HG02938 (cell line): Measurements from ENCODE around the gene FMN1.

Experiments
- ATAC-seq: cut with Tn5 transposase; IDR thresholded peaks from one replicate; pipeline ENCODE4 v1.9.1; 2021; ENCODE audit warnings: mild to moderate bottlenecking, moderate library complexity; ENCODE audit not compliant: unreplicated experiment

The FMN1 gene

DNA sequence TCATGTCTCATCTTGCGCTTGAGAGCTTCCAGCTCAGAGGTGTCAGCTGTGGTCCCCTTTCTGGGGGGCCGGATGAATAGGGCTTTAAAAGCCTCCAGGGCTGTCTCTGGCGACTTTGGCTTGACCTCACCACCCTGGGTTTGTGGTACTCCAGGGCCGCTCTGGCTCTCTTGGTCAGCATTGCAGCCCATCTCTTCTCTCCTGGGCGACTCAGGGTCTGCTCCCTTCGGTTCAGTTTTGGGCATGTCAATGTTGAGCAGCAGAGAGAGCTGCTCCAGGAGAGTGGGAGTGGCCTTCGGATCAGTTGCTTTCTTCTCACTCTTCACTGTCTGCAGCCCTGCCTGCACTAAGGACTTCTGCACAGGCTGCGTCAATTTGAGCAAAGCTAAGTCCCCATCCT lies 127.9 kb downstream of the FMN1 start:
- ATAC-seq = no peak

DNA sequence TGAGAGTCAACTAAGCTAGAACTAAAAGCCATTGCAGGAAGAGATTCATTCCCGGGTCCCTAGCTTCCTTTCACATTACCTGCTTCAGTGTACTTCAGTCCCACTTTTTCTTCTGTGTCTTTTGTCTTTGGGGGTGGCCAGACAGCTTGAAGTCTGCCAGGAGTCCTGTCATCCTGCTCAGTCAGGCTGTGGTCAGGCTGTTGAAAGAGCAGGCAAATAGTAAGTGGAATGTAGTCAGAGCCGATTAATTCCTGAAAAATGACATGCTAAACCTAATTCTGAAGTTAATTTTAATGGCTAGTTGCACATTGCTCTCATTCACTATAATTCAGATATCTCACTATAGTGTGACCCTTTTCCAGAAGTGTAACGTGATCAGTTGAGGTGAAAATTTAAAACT lies 129.6 kb downstream of the FMN1 start:
- no peak for ATAC-seq

DNA sequence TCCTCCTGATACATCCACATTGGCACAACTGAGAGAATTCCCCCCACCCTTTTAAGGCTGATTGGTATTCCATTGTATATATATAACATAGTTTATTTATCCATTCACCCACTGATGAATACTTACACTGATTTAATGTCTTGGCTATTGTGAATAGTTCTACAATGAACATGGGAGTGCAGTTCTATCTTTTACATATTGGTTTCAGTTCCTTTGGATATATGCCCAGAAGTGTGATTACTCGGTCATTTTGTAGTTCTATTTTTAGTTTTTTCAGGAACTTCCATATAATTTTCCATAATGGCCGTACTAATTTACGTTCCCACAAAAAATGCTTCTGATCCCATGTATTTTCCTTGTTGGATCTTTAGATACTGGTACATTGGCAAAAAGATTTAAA lies 135.3 kb downstream of the FMN1 start:
- no peak for ATAC-seq

DNA sequence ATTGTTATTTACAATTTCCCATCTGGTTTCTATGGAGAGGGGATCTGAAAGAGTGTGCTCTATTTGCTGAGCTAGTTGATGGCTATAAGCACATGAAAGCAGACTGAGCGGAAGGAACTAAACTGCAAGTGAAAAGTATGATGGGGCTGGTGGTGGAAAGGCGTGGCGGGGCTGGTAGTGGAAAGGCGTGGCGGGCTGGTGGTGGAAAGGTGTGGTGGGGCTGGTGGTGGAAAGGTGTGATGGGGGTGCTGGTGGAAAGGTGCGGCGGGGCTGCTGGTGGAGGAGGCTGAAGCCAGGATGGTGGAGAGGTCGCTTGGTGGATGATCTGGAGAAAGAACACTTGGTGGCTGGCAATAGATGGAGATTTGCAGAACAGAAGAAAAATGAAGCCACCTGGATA lies 136.7 kb downstream of the FMN1 start:
- ATAC-seq = no peak

DNA sequence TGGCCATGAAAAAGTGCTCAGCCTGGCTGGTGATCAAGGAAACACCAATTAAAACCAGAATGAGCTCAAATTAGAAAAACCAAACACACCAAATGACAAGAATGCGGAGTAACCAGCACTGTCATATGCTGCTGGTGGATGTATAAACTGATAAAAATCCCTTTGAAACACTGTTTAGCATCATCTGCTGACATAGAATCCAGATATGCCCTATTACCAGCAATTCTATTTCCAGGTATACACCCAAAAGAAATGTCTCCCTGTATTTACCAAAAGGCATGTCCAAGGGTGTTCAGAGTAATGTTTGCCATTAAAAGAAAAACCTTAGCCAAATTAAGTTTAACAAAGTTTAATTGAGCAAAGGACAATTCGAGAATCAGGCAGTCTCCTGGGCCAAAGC lies 138.6 kb downstream of the FMN1 start:
- ATAC-seq = no peak

DNA sequence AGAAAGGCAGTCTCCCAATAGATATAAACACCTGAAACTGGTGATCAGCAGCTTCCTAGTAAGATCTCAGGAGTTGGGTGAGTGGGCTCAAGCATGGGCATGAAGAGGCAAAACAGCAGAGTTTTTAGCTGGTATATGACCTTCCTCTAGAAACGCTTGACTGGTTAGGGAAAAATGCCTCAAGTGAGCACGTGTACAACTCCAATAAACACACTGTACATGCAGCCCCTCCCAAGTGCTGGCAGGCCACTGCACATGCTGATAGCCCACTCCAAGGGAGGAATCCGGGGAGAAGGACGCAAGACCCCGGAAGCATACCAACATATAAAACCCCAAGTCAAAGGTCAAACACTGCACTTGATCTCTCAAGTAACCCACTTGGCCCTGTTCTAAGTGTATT lies 143.0 kb downstream of the FMN1 start:
- no peak for ATAC-seq

DNA sequence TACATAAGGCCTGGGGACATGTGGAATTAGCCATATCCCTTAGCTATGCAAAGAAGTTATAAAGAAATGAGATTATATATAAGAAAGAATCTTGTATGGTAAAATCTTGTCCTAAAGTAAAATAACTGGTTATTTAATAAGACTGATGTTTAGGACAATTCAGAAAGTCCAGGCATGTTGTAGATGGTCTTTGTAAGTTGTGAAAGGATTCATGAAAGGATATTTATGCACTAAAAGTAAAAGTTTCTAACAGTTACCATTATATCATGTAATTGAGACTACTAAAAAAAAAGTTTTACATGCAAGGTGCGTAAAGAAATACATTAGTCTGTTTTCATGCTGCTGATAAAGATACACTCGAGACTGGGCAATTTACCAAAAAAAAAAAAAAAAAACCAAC lies 146.3 kb downstream of the FMN1 start:
- ATAC-seq = no peak

DNA sequence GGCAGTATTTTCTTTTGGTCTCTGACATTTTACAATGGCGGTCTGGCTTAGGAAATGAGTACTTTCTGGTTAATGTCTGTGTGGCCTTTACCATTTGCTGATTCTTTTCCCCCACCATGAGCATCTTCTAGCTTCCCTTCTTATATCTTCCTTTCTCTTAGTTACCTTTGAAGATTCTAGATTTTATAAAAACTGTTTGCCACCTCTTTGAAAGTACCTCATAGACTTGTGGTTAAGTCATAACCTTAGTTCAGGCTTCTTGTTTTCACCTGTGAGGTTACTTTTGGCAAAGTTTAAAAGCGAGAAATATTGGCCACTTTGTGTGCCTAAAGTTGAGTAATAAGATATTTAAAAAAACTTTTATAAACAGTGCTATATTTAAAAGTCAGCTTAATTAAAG lies 147.4 kb downstream of the FMN1 start:
- no peak for ATAC-seq

DNA sequence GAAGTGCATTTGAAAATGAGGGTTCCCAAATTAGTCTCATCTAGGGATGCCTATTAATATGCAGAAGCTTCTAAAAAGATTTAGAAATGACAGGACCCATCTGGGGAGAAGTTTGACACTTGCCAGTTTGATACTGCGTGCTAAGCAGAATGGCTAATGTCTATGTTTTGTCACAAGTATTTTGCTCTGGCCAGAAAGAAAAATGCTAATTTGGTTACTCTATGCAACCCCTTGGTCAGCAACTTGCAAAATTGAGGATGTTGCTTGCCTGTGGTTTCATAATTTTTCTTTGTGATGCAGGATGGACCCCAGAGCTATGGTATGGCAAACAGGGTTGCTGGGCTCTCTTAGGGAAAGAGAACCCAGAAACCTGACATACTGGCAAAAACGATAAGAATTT lies 148.2 kb downstream of the FMN1 start:
- no peak for ATAC-seq

DNA sequence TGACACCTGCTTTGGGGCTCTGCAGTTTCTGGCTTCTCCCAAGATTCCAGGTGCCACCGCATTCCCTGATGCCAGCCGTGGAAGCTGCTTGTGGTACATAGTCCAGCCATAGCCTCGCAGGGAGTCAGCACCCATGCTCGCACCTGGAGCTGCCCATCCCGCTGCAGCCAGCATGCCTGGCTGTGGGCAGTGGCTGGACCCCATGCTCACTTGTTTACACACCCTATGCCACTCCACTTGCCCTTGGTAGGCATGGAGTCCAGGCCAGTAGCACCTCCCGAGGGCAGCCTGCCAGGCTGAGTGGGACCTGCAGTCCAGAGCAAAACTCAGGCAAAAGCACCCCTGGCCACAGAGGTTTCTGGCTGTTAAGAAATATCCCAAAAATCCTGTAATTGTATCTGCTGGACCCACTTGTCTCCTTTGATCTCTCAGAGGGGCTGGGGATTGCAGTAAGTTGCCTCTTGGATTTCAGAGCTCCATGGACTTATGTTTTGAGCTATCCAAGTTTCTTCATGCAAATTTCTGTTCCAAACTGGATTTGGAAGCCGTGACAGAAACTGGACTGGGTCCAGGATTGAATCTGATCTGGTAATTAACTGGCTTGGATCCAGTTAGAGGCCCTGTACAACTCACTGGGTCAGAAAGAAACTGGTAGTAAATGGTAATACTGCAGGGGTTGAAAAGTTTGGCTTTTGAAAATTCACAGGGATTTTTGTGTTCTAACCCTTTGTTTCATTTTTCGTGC lies 149.3 kb downstream of the FMN1 start:
- no peak for ATAC-seq

DNA sequence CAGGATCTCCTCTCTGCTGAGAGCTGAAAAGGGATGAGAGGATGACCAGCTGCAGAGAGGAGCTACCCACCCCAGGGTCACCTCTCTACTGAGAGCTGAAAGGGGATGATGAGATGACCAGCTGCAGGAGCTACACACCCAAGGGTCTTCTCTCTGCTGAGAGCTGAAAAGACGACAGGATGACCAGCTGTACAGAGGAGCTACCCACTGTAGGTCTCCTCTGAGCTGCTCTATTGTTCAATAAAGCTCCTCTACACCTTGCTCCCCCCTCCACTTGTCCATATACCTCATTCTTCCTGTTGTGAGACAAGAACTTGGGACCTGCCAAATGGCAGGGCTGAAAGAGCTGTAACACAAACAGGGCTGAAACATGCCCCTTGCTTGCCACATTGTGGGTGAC lies 149.9 kb downstream of the FMN1 start:
- ATAC-seq = no peak

DNA sequence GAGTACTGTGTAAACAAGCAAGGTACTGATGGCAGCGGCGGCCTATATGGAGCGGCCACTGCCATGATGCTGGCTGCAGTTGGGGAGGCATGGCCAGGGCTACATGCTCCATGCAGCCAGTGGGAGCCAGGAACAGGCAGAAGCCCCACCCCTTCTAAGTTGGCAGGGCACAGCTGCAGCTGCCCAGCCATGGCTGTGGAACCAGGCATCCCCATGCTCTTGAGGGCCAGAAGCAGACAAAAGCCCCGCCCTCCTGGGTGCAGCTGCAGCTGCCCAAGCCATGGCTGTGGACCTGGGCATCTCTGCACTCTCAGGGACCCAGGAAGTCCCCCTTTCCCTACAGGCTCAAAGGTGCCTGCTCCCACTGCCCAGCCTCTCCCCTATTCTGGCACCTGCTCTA lies 150.9 kb downstream of the FMN1 start:
- ATAC-seq = no peak

DNA sequence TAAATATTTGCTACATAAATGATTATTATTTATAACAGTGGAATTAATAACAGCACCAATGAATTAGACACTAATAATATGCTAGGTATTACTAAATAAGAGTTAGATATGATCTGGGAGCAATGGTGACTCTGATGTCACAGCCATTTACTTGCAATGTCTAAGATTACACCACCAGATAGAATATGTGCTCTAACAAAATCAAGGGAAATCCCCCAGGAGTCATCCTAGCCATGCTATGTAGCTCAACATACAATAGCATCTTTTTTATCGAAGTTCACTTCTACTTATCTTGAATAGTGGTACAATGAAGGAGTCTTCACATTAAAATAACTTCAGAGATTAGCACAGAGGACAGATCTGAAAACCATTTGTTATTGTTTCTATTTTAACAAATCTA lies 154.0 kb downstream of the FMN1 start:
- ATAC-seq = no peak

DNA sequence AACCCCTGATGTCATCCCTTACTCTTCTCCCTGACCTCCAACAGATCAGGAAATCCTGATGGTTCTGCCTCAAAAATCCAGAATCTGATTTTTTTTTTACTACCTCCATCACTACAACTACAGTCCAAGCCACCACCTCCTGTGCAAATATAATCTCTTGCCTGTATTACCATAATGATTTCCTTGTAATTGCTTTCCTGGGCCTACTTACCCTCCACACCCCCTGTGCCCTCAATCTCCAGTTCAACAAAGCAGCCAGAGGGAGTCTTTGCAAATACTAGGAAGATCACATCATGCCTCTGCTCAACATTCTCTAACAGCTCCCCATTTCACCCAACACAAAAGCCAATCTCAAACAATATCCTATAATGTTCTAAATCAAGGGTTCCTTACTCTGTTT lies 159.9 kb downstream of the FMN1 start:
- no peak for ATAC-seq

DNA sequence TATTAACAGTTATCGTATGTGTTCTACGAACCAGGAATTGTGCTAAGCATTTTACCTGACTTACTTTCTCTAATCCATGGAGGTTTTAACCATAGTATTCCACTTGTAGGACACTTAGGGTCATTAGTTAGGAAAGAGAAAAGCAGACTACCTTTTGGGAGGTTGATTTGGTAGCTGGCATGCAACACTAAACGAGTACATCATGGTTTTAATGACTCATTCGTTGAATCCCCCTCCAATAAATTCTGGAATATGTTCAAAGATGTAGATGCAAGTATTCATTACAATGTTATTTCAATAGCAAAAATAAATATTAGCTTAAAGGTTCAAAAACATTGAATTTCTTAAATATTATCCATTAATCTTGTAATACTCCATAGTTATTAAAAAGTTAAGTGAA lies 162.5 kb downstream of the FMN1 start:
- ATAC-seq = no peak

DNA sequence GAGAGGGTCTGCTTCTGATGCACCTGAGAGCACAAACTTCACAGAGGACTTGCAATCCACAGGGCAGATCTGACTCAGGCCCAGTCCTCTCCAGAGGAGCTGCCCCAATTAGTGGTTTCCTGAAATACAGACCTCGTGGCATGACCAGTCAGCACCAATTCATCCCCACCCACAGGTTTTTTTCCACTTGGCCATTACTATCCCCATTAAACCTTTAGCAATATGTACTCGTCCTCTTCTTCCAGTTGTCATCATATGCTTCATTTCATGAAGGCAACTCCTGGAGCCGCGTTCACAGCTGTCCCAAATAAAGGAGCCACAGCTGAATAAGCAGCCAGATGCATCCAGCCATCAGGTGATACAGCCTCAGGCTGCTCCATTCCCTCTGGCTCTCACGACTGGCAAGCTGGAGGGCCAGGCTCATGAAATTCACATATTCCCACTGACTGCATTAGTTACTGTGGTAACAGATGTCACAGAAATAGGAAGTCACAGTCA lies 163.1 kb downstream of the FMN1 start:
- ATAC-seq = no peak

DNA sequence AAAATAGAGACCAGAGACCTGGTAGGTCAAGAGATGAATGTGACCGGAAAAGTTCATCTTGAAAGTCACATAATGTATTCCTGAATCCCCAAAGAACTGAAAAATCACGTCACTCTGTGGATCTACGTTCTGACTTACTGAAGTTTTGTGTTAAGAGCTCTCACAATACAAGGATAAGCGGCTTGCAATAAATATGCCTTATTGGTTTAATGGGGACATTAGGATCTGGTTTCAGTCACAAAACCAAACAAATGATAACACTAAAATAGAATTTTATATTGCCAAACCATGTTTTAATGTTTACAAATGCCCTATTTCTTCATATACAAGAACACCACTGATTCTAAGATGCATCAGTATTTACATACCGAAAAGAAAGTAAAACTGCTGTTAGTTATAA lies 164.2 kb downstream of the FMN1 start:
- no peak for ATAC-seq

DNA sequence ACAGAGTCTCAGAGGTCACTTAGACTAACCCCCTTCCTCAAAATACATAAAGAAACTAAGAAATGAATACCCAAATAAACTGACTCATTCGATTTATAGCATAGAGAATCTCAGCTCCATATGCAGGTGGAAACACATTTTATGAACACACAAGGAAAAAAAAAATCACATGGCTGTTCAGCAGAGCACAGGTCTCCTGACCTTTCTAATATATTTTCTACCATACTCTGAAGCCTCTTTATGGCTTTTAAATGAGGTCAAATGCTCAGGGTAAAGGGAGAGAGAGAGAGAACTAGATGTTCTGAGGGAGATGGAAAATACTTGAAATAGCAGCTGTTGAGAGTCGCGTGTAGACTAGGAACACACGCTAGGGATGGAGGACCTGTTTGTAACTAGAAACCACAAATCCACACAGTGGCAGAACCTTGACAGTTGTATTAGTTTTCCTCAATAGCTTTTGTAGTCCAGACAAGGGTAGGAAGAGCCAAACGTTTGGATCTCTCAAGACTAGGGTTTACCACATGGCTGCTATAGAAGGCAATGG lies 165.3 kb downstream of the FMN1 start:
- no peak for ATAC-seq

DNA sequence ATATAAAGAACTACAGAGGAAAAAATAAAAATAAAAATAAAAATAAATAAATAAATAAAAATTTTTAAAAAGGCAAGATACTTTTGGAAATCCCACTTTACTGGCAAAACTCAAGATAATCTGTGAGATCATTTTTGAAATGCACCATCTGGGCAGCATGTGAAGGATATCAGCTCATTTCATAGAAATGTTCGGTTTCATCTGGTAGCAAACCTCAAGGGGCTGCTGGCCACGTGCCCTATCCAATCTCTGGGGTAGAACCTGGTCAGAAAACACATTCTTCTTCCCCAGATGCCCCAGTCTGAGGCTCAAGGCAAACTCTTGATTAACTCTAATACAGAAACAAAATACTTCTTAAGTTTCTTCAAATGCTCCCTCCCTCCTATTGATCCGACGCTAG lies 166.0 kb downstream of the FMN1 start:
- no peak for ATAC-seq

DNA sequence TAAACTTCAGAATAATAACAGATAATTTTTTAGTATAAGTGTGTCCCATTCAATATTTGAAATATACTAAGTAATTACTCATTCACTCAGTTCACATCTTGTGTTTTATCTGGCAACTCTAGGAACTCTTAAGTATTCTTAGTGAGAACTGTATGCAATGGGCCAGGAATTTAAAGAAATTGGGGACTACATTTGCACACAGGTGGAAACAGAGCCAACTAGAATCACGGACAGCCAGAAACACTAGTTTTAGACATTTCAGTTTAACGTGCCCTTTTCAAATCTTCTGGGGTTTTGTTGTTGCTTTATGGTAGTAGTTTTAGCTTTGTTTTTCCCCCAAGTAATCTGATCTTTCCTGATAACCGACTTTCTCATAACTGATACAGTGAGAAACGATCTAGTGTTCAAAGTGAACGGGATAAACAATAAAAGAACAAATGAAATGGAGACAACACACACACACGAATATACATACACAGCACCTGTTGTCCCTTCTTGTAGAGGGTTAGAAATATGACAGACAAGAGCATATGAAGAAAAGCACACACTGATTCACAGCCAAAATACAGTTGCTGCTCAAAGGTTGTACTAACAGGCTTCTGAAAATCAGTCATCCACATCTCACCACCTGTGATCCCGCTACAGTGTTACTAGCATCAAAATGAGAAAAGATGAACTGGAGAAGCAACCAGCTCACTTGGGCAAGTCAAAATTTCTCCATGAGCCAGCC lies 167.0 kb downstream of the FMN1 start:
- no peak for ATAC-seq

DNA sequence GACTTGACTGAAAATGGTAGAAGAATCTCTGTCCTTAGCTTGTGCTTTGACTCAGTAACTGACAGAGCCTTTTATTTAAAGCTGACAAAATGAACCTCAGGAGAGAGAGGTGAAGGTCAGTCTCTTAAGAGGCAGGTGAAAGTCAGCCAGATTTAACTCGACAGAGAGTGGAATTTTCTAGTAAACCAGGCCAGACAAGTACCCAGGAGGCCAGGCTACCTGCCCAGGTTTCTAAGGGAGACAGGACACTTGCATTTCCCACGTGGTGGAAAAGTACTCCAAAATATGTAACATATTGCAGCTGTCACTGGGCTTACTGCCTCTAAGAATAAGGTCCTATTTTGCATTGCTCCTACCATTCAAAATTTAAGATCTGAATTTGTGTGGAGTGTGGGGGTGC lies 167.9 kb downstream of the FMN1 start:
- ATAC-seq = no peak

DNA sequence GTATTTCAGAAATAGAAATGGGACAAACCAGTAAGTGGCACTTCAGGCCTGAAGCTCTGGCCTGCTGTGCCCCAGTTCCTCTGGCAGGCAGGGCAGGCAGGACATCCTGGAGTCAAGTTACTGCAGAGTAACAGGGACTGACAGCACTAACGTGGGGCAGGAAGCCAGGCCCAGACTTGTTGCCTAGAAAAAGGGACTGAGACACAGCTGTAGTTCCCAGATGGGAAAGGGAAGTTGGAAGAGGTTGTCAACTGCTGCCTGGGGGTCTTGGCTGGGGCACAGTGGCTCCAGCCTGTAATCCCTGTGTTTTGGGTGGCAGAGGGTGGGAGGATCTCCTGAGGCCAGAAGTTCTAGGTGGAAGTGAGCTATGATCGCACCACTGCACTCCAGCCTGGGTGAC lies 171.9 kb downstream of the FMN1 start:
- no peak for ATAC-seq
